SH-SY5Y (cell line): Measurements from ENCODE around the gene CEL.

Experiments used
- GATA2 ChIP-seq: IDR thresholded peaks from 2 replicates; pipeline ENCODE4 v1.6.1; 2011; ENCODE audit warnings: mild to moderate bottlenecking, low read depth, low read length
- GATA3 ChIP-seq: IDR thresholded peaks from 2 replicates; pipeline ENCODE4 v1.6.1; 2011; ENCODE audit warnings: low read depth, mild to moderate bottlenecking, low read length, moderate library complexity

- no peak for TF ChIP-seq GATA2
- no peak for TF ChIP-seq GATA3
Observed at GRCh38 chr9:133080161-133080560, 18.4 kb downstream of the CEL start.
